Sigmoid colon (tissue), 4 donors: ENCODE results near the gene LAMB3.

Experiments
- EP300 ChIP-seq, 4 donors: sonication (generic); formaldehyde crosslinking; IDR thresholded peaks; one replicate each; pipeline ENCODE4 v1.6.1; 2017; ENCODE audit warnings: antibody characterized with exemption in 4 of 4
- POLR2A ChIP-seq, 2 donors: fragments of 450-650 bp; IDR thresholded peaks; one replicate each; pipeline ENCODE4 v1.6.1; 2016; ENCODE audit warnings: antibody characterized with exemption in 2 of 2, mild to moderate bottlenecking in 2 of 2, moderate library complexity in 2 of 2
- TF ChIP-seq, protein P1 (sequence below), 4 experiments: fragments of 450-650 bp in 3 of 4; fragments of 200-600 bp in 1 of 4; IDR thresholded peaks; one replicate each; pipeline ENCODE4 v1.5.1; 2016 to 2019; ENCODE audit warnings: antibody characterized with exemption in 4 of 4, mild to moderate bottlenecking in 3 of 4, moderate library complexity in 2 of 4

DNA sequence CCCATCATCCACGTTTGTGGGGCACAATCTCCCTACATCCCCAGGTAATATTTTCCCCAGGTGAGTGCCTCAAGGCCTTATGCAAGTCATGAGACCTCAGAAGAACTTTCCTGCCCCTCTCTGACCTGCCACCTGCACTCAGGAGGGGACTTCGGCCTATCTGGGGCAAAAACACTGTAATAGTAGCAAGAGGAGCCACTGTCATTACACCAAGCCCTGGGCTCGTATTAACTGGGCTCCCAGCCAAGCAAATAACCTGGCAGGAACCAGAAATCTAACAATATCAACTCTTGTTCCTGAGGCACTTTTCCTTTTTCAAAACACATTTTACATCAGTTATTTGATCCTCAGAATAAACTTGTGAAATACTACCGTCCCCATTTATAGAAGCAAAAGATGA, 30.9 kb downstream of the LAMB3 start:
- TF ChIP-seq EP300 (IDR thresholded peaks at IDR 0.05): no peak
- TF ChIP-seq POLR2A (IDR thresholded peaks at IDR 0.05): no peak
- TF ChIP-seq, protein P1, sequence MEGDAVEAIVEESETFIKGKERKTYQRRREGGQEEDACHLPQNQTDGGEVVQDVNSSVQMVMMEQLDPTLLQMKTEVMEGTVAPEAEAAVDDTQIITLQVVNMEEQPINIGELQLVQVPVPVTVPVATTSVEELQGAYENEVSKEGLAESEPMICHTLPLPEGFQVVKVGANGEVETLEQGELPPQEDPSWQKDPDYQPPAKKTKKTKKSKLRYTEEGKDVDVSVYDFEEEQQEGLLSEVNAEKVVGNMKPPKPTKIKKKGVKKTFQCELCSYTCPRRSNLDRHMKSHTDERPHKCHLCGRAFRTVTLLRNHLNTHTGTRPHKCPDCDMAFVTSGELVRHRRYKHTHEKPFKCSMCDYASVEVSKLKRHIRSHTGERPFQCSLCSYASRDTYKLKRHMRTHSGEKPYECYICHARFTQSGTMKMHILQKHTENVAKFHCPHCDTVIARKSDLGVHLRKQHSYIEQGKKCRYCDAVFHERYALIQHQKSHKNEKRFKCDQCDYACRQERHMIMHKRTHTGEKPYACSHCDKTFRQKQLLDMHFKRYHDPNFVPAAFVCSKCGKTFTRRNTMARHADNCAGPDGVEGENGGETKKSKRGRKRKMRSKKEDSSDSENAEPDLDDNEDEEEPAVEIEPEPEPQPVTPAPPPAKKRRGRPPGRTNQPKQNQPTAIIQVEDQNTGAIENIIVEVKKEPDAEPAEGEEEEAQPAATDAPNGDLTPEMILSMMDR (IDR thresholded peaks at IDR 0.05): no peak
